ENCODE results near the gene C10orf90.

Gene C10orf90

GRCh38 chr10:126689461-126689994 lies 19.0 kb upstream of the C10orf90 start:
- Histone ChIP-seq H3F3A (ENCODE audit: insufficient read depth) (no peaks in the 10 kb centered on the region), H3K9me2 (replicated peaks; ENCODE audit: insufficient read depth, low read length) (no peaks in the 10 kb centered on the region), H3K9ac (ENCODE audit: low read length) (no peak overlapping the region), H2AFZ (ENCODE audit: low read depth, low read length, severe bottlenecking) (no peak overlapping the region), H4K20me1 (ENCODE audit: low read depth, low read length) (no peaks in the 10 kb centered on the region), H3K4me3 (ENCODE audit: insufficient read depth, low read length, poor library complexity, severe bottlenecking) (no peak overlapping the region), H3K36me3 (ENCODE audit: low read length) (no peaks in the 10 kb centered on the region), H3K79me2 (ENCODE audit: insufficient read depth, low read length) (no peaks in the 10 kb centered on the region), H3K27me3 (ENCODE audit: low read length) (no peaks in the 10 kb centered on the region), H3K27ac (ENCODE audit: low read depth, low read length) (no peak overlapping the region), H3K4me2 (ENCODE audit: low read depth, low read length, poor library complexity, severe bottlenecking) (no peak overlapping the region), H3K9me3 (ENCODE audit: insufficient read depth, low read length) (no peaks in the 10 kb centered on the region)
- TF ChIP-seq EZH2phosphoT487 (conservative IDR thresholded peaks at IDR 0.05; ENCODE audit: low read length): no peak
- TF ChIP-seq, protein P1, sequence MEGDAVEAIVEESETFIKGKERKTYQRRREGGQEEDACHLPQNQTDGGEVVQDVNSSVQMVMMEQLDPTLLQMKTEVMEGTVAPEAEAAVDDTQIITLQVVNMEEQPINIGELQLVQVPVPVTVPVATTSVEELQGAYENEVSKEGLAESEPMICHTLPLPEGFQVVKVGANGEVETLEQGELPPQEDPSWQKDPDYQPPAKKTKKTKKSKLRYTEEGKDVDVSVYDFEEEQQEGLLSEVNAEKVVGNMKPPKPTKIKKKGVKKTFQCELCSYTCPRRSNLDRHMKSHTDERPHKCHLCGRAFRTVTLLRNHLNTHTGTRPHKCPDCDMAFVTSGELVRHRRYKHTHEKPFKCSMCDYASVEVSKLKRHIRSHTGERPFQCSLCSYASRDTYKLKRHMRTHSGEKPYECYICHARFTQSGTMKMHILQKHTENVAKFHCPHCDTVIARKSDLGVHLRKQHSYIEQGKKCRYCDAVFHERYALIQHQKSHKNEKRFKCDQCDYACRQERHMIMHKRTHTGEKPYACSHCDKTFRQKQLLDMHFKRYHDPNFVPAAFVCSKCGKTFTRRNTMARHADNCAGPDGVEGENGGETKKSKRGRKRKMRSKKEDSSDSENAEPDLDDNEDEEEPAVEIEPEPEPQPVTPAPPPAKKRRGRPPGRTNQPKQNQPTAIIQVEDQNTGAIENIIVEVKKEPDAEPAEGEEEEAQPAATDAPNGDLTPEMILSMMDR (IDR thresholded peaks at IDR 0.05; ENCODE audit: insufficient read depth, low read length, poor library complexity, severe bottlenecking): no peak

- Histone ChIP-seq H3K79me2 (ENCODE audit: insufficient read depth, low read length) (no peaks in the 10 kb centered on the region), H3K9me3 (ENCODE audit: insufficient read depth, low read length) (no peaks in the 10 kb centered on the region), H3K4me3 (ENCODE audit: insufficient read depth, low read length, poor library complexity, severe bottlenecking) (no peak overlapping the region), H3K9me2 (replicated peaks; ENCODE audit: insufficient read depth, low read length) (no peaks in the 10 kb centered on the region), H3F3A (ENCODE audit: insufficient read depth) (no peaks in the 10 kb centered on the region), H3K27ac (ENCODE audit: low read depth, low read length) (no peak overlapping the region), H3K36me3 (ENCODE audit: low read length) (no peaks in the 10 kb centered on the region), H4K20me1 (ENCODE audit: low read depth, low read length) (no peaks in the 10 kb centered on the region), H3K27me3 (ENCODE audit: low read length) (no peaks in the 10 kb centered on the region), H3K9ac (ENCODE audit: low read length) (no peak overlapping the region), H3K4me2 (ENCODE audit: low read depth, low read length, poor library complexity, severe bottlenecking) (no peak overlapping the region), H2AFZ (ENCODE audit: low read depth, low read length, severe bottlenecking) (no peak overlapping the region)
- no peak for TF ChIP-seq EZH2phosphoT487 (conservative IDR thresholded peaks at IDR 0.05; ENCODE audit: low read length)
- TF ChIP-seq, protein P1 (IDR thresholded peaks at IDR 0.05; ENCODE audit: insufficient read depth, low read length, poor library complexity, severe bottlenecking): no peak
These were observed 16.7 kb upstream of the C10orf90 start for GRCh38 chr10:126687121-126687606.

DNA sequence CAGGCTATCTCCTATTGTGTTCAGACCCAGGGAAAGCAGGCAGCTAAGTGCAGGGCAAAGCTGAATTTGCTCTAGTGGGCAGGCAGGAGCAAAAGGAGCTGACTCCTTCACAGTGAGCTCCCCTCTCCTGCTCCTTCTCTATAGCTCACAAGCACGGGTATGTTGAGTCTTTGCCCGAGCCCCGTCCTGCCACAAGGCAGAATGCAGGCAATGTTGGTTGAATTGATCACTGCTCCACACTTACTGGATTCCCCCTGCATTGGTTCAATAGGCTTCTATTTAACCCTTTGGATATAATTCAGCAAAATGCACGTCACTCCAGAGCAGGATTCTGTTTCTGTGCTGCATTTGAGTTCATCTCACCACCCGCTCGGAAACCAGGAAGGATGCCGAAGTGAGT lies 16.2 kb upstream of the C10orf90 start:
- Histone ChIP-seq H3K9ac (ENCODE audit: low read length) (no peak overlapping the region), H2AFZ (ENCODE audit: low read depth, low read length, severe bottlenecking) (no peak overlapping the region), H4K20me1 (ENCODE audit: low read depth, low read length) (no peaks in the 10 kb centered on the region), H3K36me3 (ENCODE audit: low read length) (no peaks in the 10 kb centered on the region), H3K9me3 (ENCODE audit: insufficient read depth, low read length) (no peaks in the 10 kb centered on the region), H3K27me3 (ENCODE audit: low read length) (no peaks in the 10 kb centered on the region), H3F3A (ENCODE audit: insufficient read depth) (no peaks in the 10 kb centered on the region), H3K79me2 (ENCODE audit: insufficient read depth, low read length) (no peaks in the 10 kb centered on the region), H3K4me3 (ENCODE audit: insufficient read depth, low read length, poor library complexity, severe bottlenecking) (no peak overlapping the region), H3K27ac (ENCODE audit: low read depth, low read length) (no peak overlapping the region), H3K4me2 (ENCODE audit: low read depth, low read length, poor library complexity, severe bottlenecking) (no peak overlapping the region), H3K9me2 (replicated peaks; ENCODE audit: insufficient read depth, low read length) (no peaks in the 10 kb centered on the region)
- TF ChIP-seq, protein P1 (IDR thresholded peaks at IDR 0.05; ENCODE audit: insufficient read depth, low read length, poor library complexity, severe bottlenecking): no peak
- TF ChIP-seq EZH2phosphoT487 (conservative IDR thresholded peaks at IDR 0.05; ENCODE audit: low read length): no peak

Measured in SU-DHL-6 (cell line).